Uterus (tissue), 4 donors: ENCODE results near the gene POLR3E. TPM values are rescaled to one million over a fixed set of nuclear protein-coding genes. Genes with fewer than 3 reads are reported as not detected.
A peak's percentile ranks its signal among the peaks of the same experiment; 100 is the strongest.

ENCODE experiments used
- DNase-seq, 2 donors: peaks; one replicate each; pipeline ENCODE4 v3.0.0-alpha.2; 2019 to 2020
- H3K27ac ChIP-seq, 2 donors: fragments of 200-600 bp; sonication (generic); 1 replicate in 1 of 2; 2 replicates in 1 of 2; pipeline ENCODE4 v1.5.1; 2016 to 2018
- H3K27me3 ChIP-seq, 2 donors: fragments of 200-600 bp; sonication (generic); one replicate each; pipeline ENCODE4 v1.5.1; 2018 to 2019; ENCODE audit warnings: control low read depth in 1 of 2
- H3K36me3 ChIP-seq, 2 donors: fragments of 200-600 bp; sonication (generic); one replicate each; pipeline ENCODE4 v1.5.1; 2019; ENCODE audit warnings: control low read depth in 1 of 2
- H3K4me1 ChIP-seq, 2 donors: fragments of 200-600 bp; sonication (generic); one replicate each; pipeline ENCODE4 v1.5.1; 2018 to 2019; ENCODE audit warnings: control low read depth in 1 of 2
- H3K4me3 ChIP-seq, 2 donors: fragments of 200-600 bp; sonication (generic); 1 replicate in 1 of 2; 2 replicates in 1 of 2; pipeline ENCODE4 v1.5.1; 2018 to 2019; ENCODE audit warnings: mild to moderate bottlenecking in 1 of 2
- H3K9me3 ChIP-seq, 2 donors: fragments of 200-600 bp; sonication (generic); one replicate each; pipeline ENCODE4 v1.5.1; 2019; ENCODE audit warnings: control low read depth in 1 of 2
- CTCF ChIP-seq, 4 experiments: fragments of 200-600 bp in 2 of 4; fragments of 450-650 bp in 2 of 4; sonication (generic) in 2 of 4; IDR thresholded peaks; one replicate each; pipeline ENCODE4 v1.5.1; 2016 to 2019; ENCODE audit warnings: antibody characterized with exemption in 4 of 4, mild to moderate bottlenecking in 2 of 4, moderate library complexity in 1 of 4
- POLR2A ChIP-seq, 2 donors: fragments of 450-650 bp; IDR thresholded peaks; one replicate each; pipeline ENCODE4 v1.6.1; 2016; ENCODE audit warnings: antibody characterized with exemption in 2 of 2, mild to moderate bottlenecking in 1 of 2, moderate library complexity in 1 of 2
- intact Hi-C: fragments of 100-400 bp; cut with DNase I; formaldehyde crosslinking; loops from one replicate; pipeline ENCODE4 v1.15.1; 2023; ENCODE audit warnings: low total_unique reads
- total RNA-seq, 4 donors: library from RNA; depleted of rRNA in 3 of 4; stranded (reverse); fragments of >200 nt in 3 of 4; gene quantifications; one replicate each; pipeline versions ENCODE4 v1.1.0 to v1.2.4, GENCODE V29; 2014 to 2023
- donor health status: DM: yes; HTN: yes; CAD: no.

Gene POLR3E
- total RNA-seq, 4 donors from 2014 or later: 45.1 to 179 (median 64.5) TPM

GRCh38 chr16:22373662-22374310 lies 76.6 kb downstream of the POLR3E start:
- H3K27me3 ChIP-seq: no peaks in the 10 kb centered on the region
- TF ChIP-seq CTCF (IDR thresholded peaks at IDR 0.05) (no peak), POLR2A (IDR thresholded peaks at IDR 0.05) (no peak)
- H3K36me3 ChIP-seq: no peaks in the 10 kb centered on the region
- peak overlapping the region; percentile 75 to 84 for H3K27ac ChIP-seq
- H3K4me3 ChIP-seq: peak overlapping the region; percentile 65 to 90
- H3K4me1 ChIP-seq: peaks cover 0 to 16% of the 10 kb centered on the region in 2 donors
- peak; percentile 40 to 52 for DNase-seq
- intact Hi-C loops: no loop called here
- H3K9me3 ChIP-seq: no peaks in the 10 kb centered on the region

GRCh38 chr16:22374311-22375116 lies 77.3 kb downstream of the POLR3E start, which contains the start of gene CDR2:
Gene CDR2, minus strand, starts transcription at chr16:22374619. Its CDS starts 310 bp downstream, at chr16:22374309.
- Histone ChIP-seq H3K9me3 (no peaks in the 10 kb centered on the region), H3K4me1 (peaks cover 0 to 14% of the 10 kb centered on the region in 2 donors), H3K4me3 (peak within 1 kb of the TSS; percentile 65 to 90), H3K36me3 (no peaks in the 10 kb centered on the region), H3K27me3 (no peaks in the 10 kb centered on the region), H3K27ac (peak within 1 kb of the TSS; percentile 76 to 84)
- peak; percentile 98 to 99 for DNase-seq
- intact Hi-C loops: no loop called here
- TF ChIP-seq CTCF (IDR thresholded peaks at IDR 0.05): no peak
- TF ChIP-seq POLR2A (IDR thresholded peaks at IDR 0.05): peak; percentile 91 to 94

GRCh38 chr16:22375117-22375962 lies 78.1 kb downstream of the POLR3E start:
- no peak for DNase-seq
- Histone ChIP-seq H3K4me1 (peaks cover 0 to 8% of the 10 kb centered on the region in 2 donors), H3K27me3 (no peaks in the 10 kb centered on the region), H3K9me3 (no peaks in the 10 kb centered on the region), H3K4me3 (peak overlapping the region; percentile 65 to 90), H3K36me3 (no peaks in the 10 kb centered on the region), H3K27ac (peak overlapping the region; percentile 76 to 84)
- TF ChIP-seq CTCF (IDR thresholded peaks at IDR 0.05) (no peak), POLR2A (IDR thresholded peaks at IDR 0.05) (no peak)
- intact Hi-C loops: no loop called here

GRCh38 chr16:22375963-22376640 lies 78.9 kb downstream of the POLR3E start:
- Histone ChIP-seq H3K27ac (no peak overlapping the region), H3K4me3 (no peak overlapping the region), H3K9me3 (no peaks in the 10 kb centered on the region), H3K27me3 (no peaks in the 10 kb centered on the region), H3K4me1 (peaks cover 0 to 8% of the 10 kb centered on the region in 2 donors), H3K36me3 (no peaks in the 10 kb centered on the region)
- intact Hi-C loops: no loop called here
- DNase-seq: no peak
- no peak for TF ChIP-seq POLR2A (IDR thresholded peaks at IDR 0.05)
- TF ChIP-seq CTCF (IDR thresholded peaks at IDR 0.05): no peak
